ENCODE measurements around the gene HRH2. TPM values are rescaled to one million over a fixed set of nuclear protein-coding genes. Genes with fewer than 3 reads are reported as not detected.

The HRH2 gene
- total and polyA plus RNA-seq, 2 donors (not counting 1 experiment from before 2014, with no cell fraction given), result 0.46 TPM; not detected in 1

- TF ChIP-seq CTCF (IDR thresholded peaks at IDR 0.05) (no peak), EZH2 (IDR thresholded peaks at IDR 0.05; ENCODE audit: borderline replicate concordance, insufficient read depth, low read depth, low read length, poor library complexity, severe bottlenecking) (no peak)
- ATAC-seq (ENCODE audit: low read depth) (no peak), DNase-seq (no peak)
- 84% methylated on average over 18 of the region's 19 CpGs for WGBS (ENCODE audit: insufficient coverage)
- no peaks in the 10 kb centered on the region for H3K36me3 ChIP-seq (replicated peaks in 1 of 2; ENCODE audit: control extremely low read depth in 1 of 2, control insufficient read depth in 1 of 2, extremely low read depth in 1 of 2, insufficient read depth in 2 of 2, low read length in 1 of 2)
- no peaks in the 10 kb centered on the region for H3K9me3 Mint-ChIP-seq (ENCODE audit: insufficient read depth)
- peaks cover 0 to 6% of the 10 kb centered on the region in 2 donors for H3K4me1 ChIP-seq (ENCODE audit: control insufficient read depth in 2 of 2, insufficient read depth in 2 of 2, low read length in 2 of 2)
- H3K27me3 ChIP-seq (replicated peaks in 1 of 4; ENCODE audit: control extremely low read depth in 1 of 4, control insufficient read depth in 3 of 4, insufficient read depth in 4 of 4, low read length in 3 of 4), result peaks cover 0 to 5% (median 0%) of the 10 kb centered on the region in 4 experiments
- no peak overlapping the region for H3K27ac Mint-ChIP-seq
- H4K20me1 ChIP-seq (ENCODE audit: control insufficient read depth, insufficient read depth, low read length, poor library complexity, severe bottlenecking), result no peaks in the 10 kb centered on the region
- no peaks in the 10 kb centered on the region for H3K79me2 ChIP-seq (ENCODE audit: control insufficient read depth, insufficient read depth, low read length)
- POLR2A ChIA-PET, result no interaction called here
- H2AFZ ChIP-seq (ENCODE audit: insufficient read depth, low read depth, low read length, poor library complexity, severe bottlenecking), result no peak overlapping the region
- no peak overlapping the region for H3K9ac ChIP-seq (ENCODE audit: low read length)
- no peaks in the 10 kb centered on the region for H3K9me3 ChIP-seq (ENCODE audit: control extremely low read depth in 1 of 3, control insufficient read depth in 2 of 3, insufficient read depth in 1 of 3, low read length in 2 of 3)
- peaks cover 11% of the 10 kb centered on the region for H3K27me3 Mint-ChIP-seq
- H3K27ac ChIP-seq (ENCODE audit: low read length in 2 of 2), result no peak overlapping the region
- no peak overlapping the region for H3K4me3 Mint-ChIP-seq
- peaks cover 4% of the 10 kb centered on the region for H3K4me1 Mint-ChIP-seq
- intact Hi-C loops (cut with micrococcal nuclease), result no loop called here
- H3K4me3 ChIP-seq (ENCODE audit: control extremely low read depth in 1 of 5, extremely low read depth in 1 of 5, insufficient read depth in 1 of 5, low read depth in 2 of 5, low read length in 4 of 5), result no peak overlapping the region
- CTCF ChIA-PET, result no interaction called here
- no peak overlapping the region for H3K4me2 ChIP-seq (replicated peaks; ENCODE audit: low read depth, low read length, poor library complexity, severe bottlenecking)
These were observed 37.6 kb downstream of the HRH2 start for GRCh38 chr5:175695161-175696126.
